LNCAP (cell line): ENCODE measurements around the gene RRP9.
A peak's percentile ranks its signal among the peaks of the same experiment; 100 is the strongest.

ENCODE experiments used
- TF ChIP-seq, protein P1 (sequence below): fragments of 450-650 bp; IDR thresholded peaks from 2 replicates; pipeline ENCODE4 v1.5.1; 2017; ENCODE audit warnings: mild to moderate bottlenecking

Gene RRP9

DNA sequence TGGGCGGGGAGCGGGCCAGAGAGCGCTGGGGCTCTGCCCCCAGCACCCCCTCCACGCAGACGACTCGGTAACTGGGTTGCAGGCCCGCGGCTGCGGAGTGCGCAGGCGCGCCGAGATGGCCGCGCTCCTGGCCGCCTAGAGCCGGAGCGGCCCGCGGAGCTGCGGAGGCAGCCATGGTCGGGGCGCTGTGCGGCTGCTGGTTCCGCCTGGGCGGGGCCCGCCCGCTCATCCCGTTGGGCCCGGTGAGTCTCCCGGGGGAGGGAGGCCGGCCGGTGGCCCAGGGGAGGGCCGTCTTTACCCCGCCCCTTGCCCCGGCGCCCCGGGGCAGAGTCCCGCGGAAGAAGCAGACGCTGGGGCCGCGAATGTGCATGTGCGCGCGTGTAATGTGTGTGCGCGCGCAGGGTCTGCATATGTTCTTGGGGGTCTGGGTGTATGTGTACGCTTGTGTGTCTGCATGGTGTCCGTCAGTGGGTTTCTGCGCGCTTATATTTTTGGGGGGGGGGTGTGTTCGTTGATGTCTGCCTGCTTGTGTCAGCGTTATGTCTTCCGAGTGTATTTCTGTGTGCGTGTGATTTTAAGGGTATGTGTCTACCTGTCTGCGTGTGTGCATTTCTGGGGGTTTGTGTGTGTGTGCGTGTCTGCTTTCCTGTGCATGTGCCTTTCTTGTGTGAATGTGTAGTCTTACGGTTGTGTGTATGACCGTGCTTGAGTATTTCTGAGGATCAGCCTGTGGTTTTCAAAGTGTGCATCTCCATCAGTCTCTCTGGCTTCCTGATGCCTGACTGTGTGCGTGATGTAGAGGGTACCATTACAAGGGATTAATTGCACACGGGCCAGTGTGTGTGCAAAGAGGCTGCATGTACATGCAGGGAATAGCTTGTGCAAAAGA lies 33.5 kb upstream of the RRP9 start, which contains the start of gene ABHD14A:
Gene ABHD14A, plus strand, starts transcription at position 102 of the 889 bp plus-strand sequence. Its CDS starts 72 bp downstream, at position 174.
- TF ChIP-seq, protein P1, sequence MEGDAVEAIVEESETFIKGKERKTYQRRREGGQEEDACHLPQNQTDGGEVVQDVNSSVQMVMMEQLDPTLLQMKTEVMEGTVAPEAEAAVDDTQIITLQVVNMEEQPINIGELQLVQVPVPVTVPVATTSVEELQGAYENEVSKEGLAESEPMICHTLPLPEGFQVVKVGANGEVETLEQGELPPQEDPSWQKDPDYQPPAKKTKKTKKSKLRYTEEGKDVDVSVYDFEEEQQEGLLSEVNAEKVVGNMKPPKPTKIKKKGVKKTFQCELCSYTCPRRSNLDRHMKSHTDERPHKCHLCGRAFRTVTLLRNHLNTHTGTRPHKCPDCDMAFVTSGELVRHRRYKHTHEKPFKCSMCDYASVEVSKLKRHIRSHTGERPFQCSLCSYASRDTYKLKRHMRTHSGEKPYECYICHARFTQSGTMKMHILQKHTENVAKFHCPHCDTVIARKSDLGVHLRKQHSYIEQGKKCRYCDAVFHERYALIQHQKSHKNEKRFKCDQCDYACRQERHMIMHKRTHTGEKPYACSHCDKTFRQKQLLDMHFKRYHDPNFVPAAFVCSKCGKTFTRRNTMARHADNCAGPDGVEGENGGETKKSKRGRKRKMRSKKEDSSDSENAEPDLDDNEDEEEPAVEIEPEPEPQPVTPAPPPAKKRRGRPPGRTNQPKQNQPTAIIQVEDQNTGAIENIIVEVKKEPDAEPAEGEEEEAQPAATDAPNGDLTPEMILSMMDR = no peak

- TF ChIP-seq, protein P1 = peak; percentile 26; the same call in 1 of the 2 replicates
Observed at GRCh38 chr3:51974277-51974962, 32.7 kb upstream of the RRP9 start.

DNA sequence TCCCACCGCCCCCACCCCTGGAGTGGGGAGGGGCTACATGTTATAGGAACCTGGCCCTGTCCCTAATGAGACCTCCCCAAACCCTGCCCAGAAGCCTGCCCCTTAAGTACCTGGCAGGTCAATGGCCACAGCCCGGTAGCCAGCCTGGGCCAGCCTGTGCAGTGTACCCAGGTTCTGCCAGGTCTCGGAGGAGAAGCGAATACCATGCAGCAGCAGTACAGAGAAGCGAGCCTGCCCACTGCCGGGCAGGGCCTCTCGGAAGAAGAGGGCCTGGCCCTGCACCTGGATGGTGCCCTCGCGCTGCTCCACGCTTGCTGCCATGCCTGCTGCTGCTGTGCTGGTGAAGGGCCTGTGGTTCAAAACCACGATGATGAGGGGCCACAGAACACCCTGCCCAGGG lies 29.6 kb upstream of the RRP9 start:
- TF ChIP-seq, protein P1 = no peak

DNA sequence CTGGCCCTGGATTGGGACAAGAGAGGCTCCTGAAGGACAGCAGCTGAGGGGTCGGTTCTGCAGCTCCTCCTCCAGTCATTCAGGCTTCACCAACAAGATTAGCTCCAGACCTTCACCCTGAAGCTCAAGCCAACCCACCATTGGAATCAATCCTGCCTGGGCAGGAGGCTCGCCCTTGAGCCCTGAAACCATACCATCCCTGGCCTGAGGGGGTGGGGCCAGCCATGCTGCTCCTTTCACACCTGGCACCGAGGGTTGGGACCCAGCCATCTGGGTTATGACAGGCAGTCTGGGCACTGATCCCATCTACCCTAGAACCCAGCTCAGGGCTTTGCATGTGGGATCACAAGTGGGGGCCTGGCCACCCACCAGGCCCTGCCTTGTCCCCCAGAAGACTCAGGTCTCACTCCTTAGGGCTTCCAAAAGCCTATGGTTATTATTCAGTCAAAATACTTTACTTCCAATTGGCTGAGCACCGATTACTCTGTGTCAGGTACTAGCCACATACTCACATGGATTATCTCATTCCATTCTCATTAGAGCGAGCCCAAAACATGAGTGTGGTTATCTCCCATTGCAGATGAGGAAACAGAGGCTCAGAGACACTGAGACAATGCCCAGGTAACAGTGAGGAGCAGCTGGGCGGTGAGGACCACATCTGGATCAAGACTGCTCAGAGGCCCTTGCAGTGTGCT lies 29.0 kb upstream of the RRP9 start:
- TF ChIP-seq, protein P1 = no peak

GRCh38 chr3:51969841-51970240 lies 28.1 kb upstream of the RRP9 start:
- TF ChIP-seq, protein P1 = no peak

- TF ChIP-seq, protein P1 = no peak
Observed at GRCh38 chr3:51968883-51969678, 27.4 kb upstream of the RRP9 start.
